ENCODE measurements around the gene PRAME. TPM values are rescaled to one million over a fixed set of nuclear protein-coding genes. Genes with fewer than 3 reads are reported as not detected.

The PRAME gene
- total RNA-seq, 1 donor from 2014 or later = not detected

GRCh38 chr22:22576989-22577427 is 17.9 kb upstream of the PRAME start:
- Histone ChIP-seq H3F3A (ENCODE audit: low read depth) (no peaks in the 10 kb centered on the region), H3K4me3 (no peak overlapping the region), H3K4me1 (no peaks in the 10 kb centered on the region), H3K9me3 (ENCODE audit: low read depth) (no peaks in the 10 kb centered on the region), H3K4me2 (no peak overlapping the region), H4K20me1 (ENCODE audit: low read depth) (no peaks in the 10 kb centered on the region), H3K9ac (no peak overlapping the region), H3K27me3 (peaks cover 100% of the 10 kb centered on the region), H3K27ac (no peak overlapping the region), H3K36me3 (no peaks in the 10 kb centered on the region), H3K79me2 (ENCODE audit: low read depth) (no peaks in the 10 kb centered on the region), H2AFZ (replicated peaks) (no peak overlapping the region)
- no peak for DNase-seq (ENCODE audit: low spot score)
- H3K4me1 Mint-ChIP-seq = peaks cover 2% of the 10 kb centered on the region
- TF ChIP-seq CTCF (IDR thresholded peaks at IDR 0.05) = no peak
- no peak for TF ChIP-seq EZH2phosphoT487 (IDR thresholded peaks at IDR 0.05)
- TF ChIP-seq EZH2 (IDR thresholded peaks at IDR 0.05) = no peak
- no peak overlapping the region for H3K27ac Mint-ChIP-seq
- H3K9me3 Mint-ChIP-seq = no peaks in the 10 kb centered on the region
- peaks cover 2% of the 10 kb centered on the region for H3K27me3 Mint-ChIP-seq (ENCODE audit: insufficient read depth, low read depth)
- H3K36me3 Mint-ChIP-seq = no peaks in the 10 kb centered on the region
- H3K4me3 Mint-ChIP-seq = no peak overlapping the region

- Mint-ChIP-seq H3K9me3 (no peaks in the 10 kb centered on the region), H3K27ac (no peak overlapping the region), H3K27me3 (ENCODE audit: insufficient read depth, low read depth) (peaks cover 2% of the 10 kb centered on the region), H3K36me3 (no peaks in the 10 kb centered on the region), H3K4me3 (no peak overlapping the region), H3K4me1 (peaks cover 2% of the 10 kb centered on the region)
- Histone ChIP-seq H2AFZ (replicated peaks) (no peak overlapping the region), H3K27me3 (peaks cover 100% of the 10 kb centered on the region), H3K79me2 (ENCODE audit: low read depth) (no peaks in the 10 kb centered on the region), H4K20me1 (ENCODE audit: low read depth) (no peaks in the 10 kb centered on the region), H3K36me3 (no peaks in the 10 kb centered on the region), H3K4me1 (no peaks in the 10 kb centered on the region), H3F3A (ENCODE audit: low read depth) (no peaks in the 10 kb centered on the region), H3K9ac (no peak overlapping the region), H3K9me3 (ENCODE audit: low read depth) (no peaks in the 10 kb centered on the region), H3K27ac (no peak overlapping the region), H3K4me2 (no peak overlapping the region), H3K4me3 (no peak overlapping the region)
- peak; percentile 87 for TF ChIP-seq CTCF (IDR thresholded peaks at IDR 0.05)
- TF ChIP-seq EZH2 (IDR thresholded peaks at IDR 0.05) = no peak
- TF ChIP-seq EZH2phosphoT487 (IDR thresholded peaks at IDR 0.05) = no peak
- DNase-seq (ENCODE audit: low spot score) = peak; percentile 81
Measured at GRCh38 chr22:22576244-22576988, 17.4 kb upstream of the PRAME start.

- H4K20me1 ChIP-seq (ENCODE audit: low read depth) = no peaks in the 10 kb centered on the region
- no peak overlapping the region for H3K27ac ChIP-seq
- no peak overlapping the region for H3K27ac Mint-ChIP-seq
- no peak overlapping the region for H2AFZ ChIP-seq (replicated peaks)
- no peaks in the 10 kb centered on the region for H3K36me3 Mint-ChIP-seq
- H3K27me3 ChIP-seq = peaks cover 100% of the 10 kb centered on the region
- no peaks in the 10 kb centered on the region for H3K9me3 Mint-ChIP-seq
- no peaks in the 10 kb centered on the region for H3K79me2 ChIP-seq (ENCODE audit: low read depth)
- no peaks in the 10 kb centered on the region for H3F3A ChIP-seq (ENCODE audit: low read depth)
- H3K27me3 Mint-ChIP-seq (ENCODE audit: insufficient read depth, low read depth) = peaks cover 4% of the 10 kb centered on the region
- no peaks in the 10 kb centered on the region for H3K4me1 ChIP-seq
- H3K9ac ChIP-seq = no peak overlapping the region
- DNase-seq (ENCODE audit: low spot score) = no peak
- no peak overlapping the region for H3K4me2 ChIP-seq
- no peaks in the 10 kb centered on the region for H3K36me3 ChIP-seq
- H3K4me1 Mint-ChIP-seq = peaks cover 2% of the 10 kb centered on the region
- no peaks in the 10 kb centered on the region for H3K9me3 ChIP-seq (ENCODE audit: low read depth)
- H3K4me3 Mint-ChIP-seq = no peak overlapping the region
- H3K4me3 ChIP-seq = no peak overlapping the region
- TF ChIP-seq EZH2phosphoT487 (IDR thresholded peaks at IDR 0.05) (no peak), EZH2 (IDR thresholded peaks at IDR 0.05) (no peak), CTCF (IDR thresholded peaks at IDR 0.05) (no peak)
Measured at GRCh38 chr22:22574361-22574760, 15.3 kb upstream of the PRAME start.

All from neural progenitor cell (in vitro differentiated cells).